ENCODE data around the gene PLAU.

GRCh38 chr10:73925539-73925938 is 14.6 kb downstream of the PLAU start:
- no peak for TF ChIP-seq POLR2A (IDR thresholded peaks at IDR 0.05; ENCODE audit: extremely low read depth, insufficient read length)
- no peak for TF ChIP-seq CTCF (IDR thresholded peaks at IDR 0.05; ENCODE audit: low read depth, low read length)

Measured in NB4 (cell line).